DOHH2 (cell line): ENCODE data around the gene TMEM165.
"Not testable (repeated sequence)": the region's sequence is repeated elsewhere in the genome, so short reads cannot be mapped to it uniquely, and the experiment has no call there.

Experiments used
- H3F3A ChIP-seq: fragments of 200-600 bp; sonication (generic), shearing (Covaris generic); 2 replicates; pipeline ENCODE4 v1.6.0; 2016; ENCODE audit warnings: antibody characterized with exemption, mild to moderate bottlenecking; ENCODE audit not compliant: control insufficient read depth, insufficient read depth
- H3K27ac ChIP-seq: fragments of 200-600 bp; sonication (generic); 2 replicates; pipeline ENCODE4 v1.5.1; 2014; ENCODE audit warnings: low read depth, mild to moderate bottlenecking, low read length, moderate library complexity
- H3K27me3 ChIP-seq: fragments of 200-600 bp; sonication (generic); 2 replicates; pipeline ENCODE4 v1.6.1; 2014; ENCODE audit warnings: mild to moderate bottlenecking, low read length, mixed read lengths; ENCODE audit not compliant: control insufficient read depth
- H3K36me3 ChIP-seq: fragments of 200-600 bp; sonication (generic); 2 replicates; pipeline ENCODE4 v1.6.1; 2014; ENCODE audit warnings: mild to moderate bottlenecking, low read length, moderate library complexity, mixed read lengths; ENCODE audit not compliant: control insufficient read depth
- H3K4me1 ChIP-seq: fragments of 200-600 bp; sonication (generic); 2 replicates; pipeline ENCODE4 v1.6.1; 2014; ENCODE audit warnings: mild to moderate bottlenecking, low read length, mixed read lengths; ENCODE audit not compliant: control insufficient read depth
- H3K4me2 ChIP-seq: fragments of 200-600 bp; sonication (generic); 2 replicates; pipeline ENCODE4 v1.6.0; 2014; ENCODE audit warnings: mild to moderate bottlenecking, low read length, moderate library complexity
- H3K4me3 ChIP-seq: fragments of 200-600 bp; sonication (generic); 2 replicates; pipeline ENCODE4 v1.5.1; 2014; ENCODE audit warnings: mild to moderate bottlenecking, low read length, mixed read lengths
- H3K79me2 ChIP-seq: fragments of 200-600 bp; sonication (generic); 2 replicates; pipeline ENCODE4 v1.6.1; 2014; ENCODE audit warnings: mild to moderate bottlenecking, low read length, mixed read lengths; ENCODE audit not compliant: control insufficient read depth
- H3K9me2 ChIP-seq: fragments of 200-600 bp; sonication (generic); replicated peaks from 2 replicates; pipeline ENCODE4 v1.6.1; 2014; ENCODE audit warnings: mild to moderate bottlenecking, low read length, mixed read lengths; ENCODE audit not compliant: control insufficient read depth
- H3K9me3 ChIP-seq: fragments of 200-600 bp; sonication (generic); 2 replicates; pipeline ENCODE4 v1.6.1; 2014; ENCODE audit warnings: antibody characterized with exemption, low read length, mixed read lengths; ENCODE audit not compliant: control insufficient read depth, insufficient read depth
- H4K20me1 ChIP-seq: fragments of 200-600 bp; sonication (generic); 2 replicates; pipeline ENCODE4 v1.6.0; 2014; ENCODE audit warnings: low read depth, mild to moderate bottlenecking, antibody characterized with exemption, low read length, moderate library complexity; ENCODE audit not compliant: control insufficient read depth, insufficient read depth
- CTCF ChIP-seq: fragments of 200-600 bp; sonication (generic); IDR thresholded peaks from one replicate; pipeline ENCODE4 v1.5.1; 2014; ENCODE audit warnings: antibody characterized with exemption, mild to moderate bottlenecking, low read depth, low read length; ENCODE audit not compliant: poor library complexity, severe bottlenecking
- EZH2phosphoT487 ChIP-seq: fragments of 200-600 bp; sonication (generic); IDR thresholded peaks from 2 replicates; pipeline ENCODE4 v1.6.1; 2017; ENCODE audit warnings: borderline replicate concordance, mild to moderate bottlenecking, antibody characterized with exemption, low read length, moderate library complexity, mixed read lengths

TMEM165 gene

GRCh38 chr4:55359397-55359916, 36.3 kb upstream of the TMEM165 start:
- H4K20me1 ChIP-seq: no peaks in the 10 kb centered on the region
- H3K27ac ChIP-seq: no peak overlapping the region
- peak overlapping the region; percentile 63 for H3K4me2 ChIP-seq
- no peak overlapping the region for H3K4me3 ChIP-seq
- H3K4me1 ChIP-seq: peaks cover 14% of the 10 kb centered on the region
- no peaks in the 10 kb centered on the region for H3K9me3 ChIP-seq
- H3K36me3 ChIP-seq: no peaks in the 10 kb centered on the region
- no peak for TF ChIP-seq CTCF
- no peak for TF ChIP-seq EZH2phosphoT487
- H3K79me2 ChIP-seq: no peaks in the 10 kb centered on the region
- H3K9me2 ChIP-seq: no peaks in the 10 kb centered on the region
- H3F3A ChIP-seq: no peaks in the 10 kb centered on the region
- no peaks in the 10 kb centered on the region for H3K27me3 ChIP-seq

GRCh38 chr4:55362938-55363337, 32.8 kb upstream of the TMEM165 start:
- not testable (repeated sequence) for H3K4me3 ChIP-seq, H3K4me2 ChIP-seq, H3K9me3 ChIP-seq, H3F3A ChIP-seq, H3K36me3 ChIP-seq, H3K9me2 ChIP-seq, H3K27ac ChIP-seq, H4K20me1 ChIP-seq, H3K79me2 ChIP-seq, H3K27me3 ChIP-seq
- peaks cover 14% of the 10 kb centered on the region for H3K4me1 ChIP-seq

GRCh38 chr4:55363691-55364351, 31.9 kb upstream of the TMEM165 start:
- H3K4me2 ChIP-seq: no peak overlapping the region
- no peaks in the 10 kb centered on the region for H3K9me3 ChIP-seq
- H3K27me3 ChIP-seq: no peaks in the 10 kb centered on the region
- TF ChIP-seq CTCF (no peak), EZH2phosphoT487 (no peak)
- H3K4me1 ChIP-seq: peaks cover 7% of the 10 kb centered on the region
- no peaks in the 10 kb centered on the region for H3K36me3 ChIP-seq
- no peak overlapping the region for H3K4me3 ChIP-seq
- no peaks in the 10 kb centered on the region for H4K20me1 ChIP-seq
- no peaks in the 10 kb centered on the region for H3F3A ChIP-seq
- H3K27ac ChIP-seq: no peak overlapping the region
- H3K79me2 ChIP-seq: no peaks in the 10 kb centered on the region
- no peaks in the 10 kb centered on the region for H3K9me2 ChIP-seq

- H3K9me2 ChIP-seq: no peaks in the 10 kb centered on the region
- H3K4me2 ChIP-seq: no peak overlapping the region
- H3K4me1 ChIP-seq: no peaks in the 10 kb centered on the region
- no peaks in the 10 kb centered on the region for H3K9me3 ChIP-seq
- H3K27ac ChIP-seq: no peak overlapping the region
- no peaks in the 10 kb centered on the region for H3K36me3 ChIP-seq
- H3K4me3 ChIP-seq: no peak overlapping the region
- H3K79me2 ChIP-seq: no peaks in the 10 kb centered on the region
- no peaks in the 10 kb centered on the region for H3K27me3 ChIP-seq
- TF ChIP-seq EZH2phosphoT487 (no peak), CTCF (no peak)
- no peaks in the 10 kb centered on the region for H3F3A ChIP-seq
- no peaks in the 10 kb centered on the region for H4K20me1 ChIP-seq
These were observed 30.9 kb upstream of the TMEM165 start for GRCh38 chr4:55364691-55365344.
